NCI-H446 (cell line): ENCODE measurements around the gene XRCC6.
A peak's percentile ranks its signal among the peaks of the same experiment; 100 is the strongest.
"Not testable (repeated sequence)": the region's sequence is repeated elsewhere in the genome, so short reads cannot be mapped to it uniquely, and the experiment has no call there.

Source experiments
- DNase-seq, 2 experiments: peaks; one replicate each; lab custom pipeline; 2025; lab: John Stamatoyannopoulos, UW

The XRCC6 gene

GRCh38 chr22:41621099-41621910 is at the start of gene XRCC6:
XRCC6 (plus strand) TSS chr22:41621295; CDS start chr22:41622005, 710 bp downstream.
- DNase-seq: peak; percentile 99

GRCh38 chr22:41571786-41572185 is 49.3 kb upstream of the XRCC6 start:
- no peak for DNase-seq

- DNase-seq: not testable (repeated sequence)
Observed at GRCh38 chr22:41572305-41572704, 48.8 kb upstream of the XRCC6 start.

- DNase-seq: no peak
Observed at GRCh38 chr22:41573677-41574076, 47.4 kb upstream of the XRCC6 start.

GRCh38 chr22:41574847-41575381 is 46.2 kb upstream of the XRCC6 start:
- no peak for DNase-seq

GRCh38 chr22:41575533-41575932 is 45.6 kb upstream of the XRCC6 start:
- no peak for DNase-seq

GRCh38 chr22:41576877-41577276 is 44.2 kb upstream of the XRCC6 start:
- peak in 1 of 2 experiments; percentile 37 for DNase-seq

GRCh38 chr22:41578114-41578513 is 43.0 kb upstream of the XRCC6 start:
- no peak for DNase-seq

GRCh38 chr22:41578818-41579217 is 42.3 kb upstream of the XRCC6 start:
- DNase-seq: no peak

- no peak for DNase-seq
Observed at GRCh38 chr22:41579297-41579996, 41.6 kb upstream of the XRCC6 start.

GRCh38 chr22:41579997-41580355 is 41.1 kb upstream of the XRCC6 start:
- DNase-seq: no peak

- DNase-seq: no peak
Observed at GRCh38 chr22:41582694-41583093, 38.4 kb upstream of the XRCC6 start.

GRCh38 chr22:41584881-41585280 is 36.2 kb upstream of the XRCC6 start:
- DNase-seq: no peak

- no peak for DNase-seq
Observed at GRCh38 chr22:41585898-41586297, 35.2 kb upstream of the XRCC6 start.

- no peak for DNase-seq
Observed at GRCh38 chr22:41587347-41587723, 33.8 kb upstream of the XRCC6 start.

GRCh38 chr22:41589391-41590241 is 31.5 kb upstream of the XRCC6 start, which contains the start of gene PMM1:
PMM1 (minus strand) TSS chr22:41589840; CDS start chr22:41589805, 35 bp downstream.
- DNase-seq: peak; percentile 95 to 99

- not testable (repeated sequence) for DNase-seq
Observed at GRCh38 chr22:41593336-41593960, 27.6 kb upstream of the XRCC6 start.

- DNase-seq: no peak
Observed at GRCh38 chr22:41595703-41596102, 25.4 kb upstream of the XRCC6 start.

GRCh38 chr22:41596776-41597634 is 24.1 kb upstream of the XRCC6 start:
- DNase-seq: peak in 1 of 2 experiments; percentile 53

- DNase-seq: no peak
Observed at GRCh38 chr22:41597635-41597953, 23.5 kb upstream of the XRCC6 start.

- no peak for DNase-seq
Observed at GRCh38 chr22:41598081-41598480, 23.0 kb upstream of the XRCC6 start.
